ENCODE results near the gene CBFA2T3.
"Not testable (repeated sequence)": the region's sequence is repeated elsewhere in the genome, so short reads cannot be mapped to it uniquely, and the experiment has no call there.

Gene CBFA2T3

DNA sequence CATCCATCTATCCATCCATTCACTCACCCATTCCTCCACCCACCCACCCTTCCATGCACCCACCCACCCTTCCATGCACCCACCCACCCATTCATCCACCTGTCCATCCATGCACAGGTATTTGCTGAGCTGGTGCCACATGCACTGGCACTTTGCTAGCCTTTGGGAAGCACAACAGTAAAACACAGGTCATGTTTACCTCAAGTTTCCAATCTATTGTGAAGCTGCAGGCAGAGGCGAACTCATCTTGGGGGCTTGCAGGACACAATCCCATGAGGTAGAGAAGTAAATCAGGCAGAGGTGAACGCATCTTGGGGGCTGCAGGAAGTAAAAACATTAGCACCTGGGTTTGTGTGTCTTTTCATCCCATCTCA lies 35.6 kb upstream of the CBFA2T3 start:
- no peak for DNase-seq

DNA sequence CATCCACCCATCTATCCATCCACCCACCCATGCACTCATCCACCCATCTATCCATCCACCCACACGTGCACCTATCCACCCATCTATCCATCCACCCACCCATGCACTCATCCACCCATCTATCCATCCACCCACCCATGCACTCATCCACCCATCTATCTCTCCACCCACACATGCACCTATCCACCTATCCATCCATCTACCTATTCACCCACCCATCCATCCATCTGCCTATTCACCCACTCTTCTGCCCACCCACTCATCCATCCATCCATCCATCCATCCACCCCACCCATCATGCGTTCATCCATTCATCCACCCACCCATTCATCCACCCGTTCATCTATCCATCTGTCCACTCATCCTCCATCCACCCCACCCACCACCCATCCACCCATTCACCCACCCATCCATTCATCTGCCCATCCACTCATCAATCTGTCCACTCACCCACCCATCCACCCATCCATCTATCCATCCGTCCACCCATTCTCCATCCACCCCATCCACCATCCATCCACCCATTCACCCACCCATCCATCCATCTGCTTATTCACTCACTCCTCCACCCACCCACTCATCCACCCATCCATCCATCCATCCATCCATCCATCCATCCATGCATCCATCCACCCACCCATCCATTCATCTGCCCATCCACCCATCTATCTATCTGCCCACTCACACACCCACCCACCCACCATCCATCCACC lies 35.1 kb upstream of the CBFA2T3 start:
- no peak for DNase-seq

DNA sequence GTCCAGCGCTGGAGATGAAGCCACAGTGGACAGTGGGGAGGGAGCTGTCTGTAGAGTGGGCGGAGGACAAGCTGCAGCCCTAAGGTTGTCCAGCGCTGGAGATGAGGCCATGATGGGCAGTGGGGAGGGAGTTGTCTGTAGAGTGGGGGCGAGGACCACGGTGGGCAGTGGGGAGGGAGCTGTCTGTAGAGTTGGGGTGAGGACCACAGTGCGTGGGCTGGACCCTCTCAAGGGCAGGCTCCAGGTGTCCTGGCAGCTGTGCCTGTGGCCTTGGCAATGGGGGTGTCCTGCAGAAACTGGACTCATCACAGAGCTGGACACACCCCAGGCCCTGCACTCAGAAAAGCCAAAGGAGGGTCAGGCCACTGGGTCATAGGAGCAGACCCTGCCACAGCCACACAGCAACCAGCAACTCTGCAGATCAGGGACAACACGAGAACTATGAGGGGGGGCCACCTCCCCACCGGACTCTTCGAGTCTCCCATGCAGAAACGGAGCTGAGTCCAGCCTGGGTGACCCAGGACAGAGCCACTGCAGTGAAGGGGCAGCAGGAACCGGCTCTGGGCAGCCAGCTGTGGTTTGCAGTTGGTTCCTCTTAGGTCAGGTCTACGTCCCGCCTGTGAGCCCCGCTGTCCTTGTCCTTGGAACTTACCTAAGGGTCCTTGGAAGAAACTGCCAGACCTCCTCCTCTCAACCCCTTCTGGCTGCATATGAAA lies 33.4 kb upstream of the CBFA2T3 start:
- no peak for DNase-seq

GRCh38 chr16:89009343-89010209 lies 32.6 kb upstream of the CBFA2T3 start:
- no peak for DNase-seq

GRCh38 chr16:89008796-89009195 lies 31.8 kb upstream of the CBFA2T3 start:
- not testable (repeated sequence) for DNase-seq

- DNase-seq: no peak
Observed at GRCh38 chr16:89007371-89008249, 30.6 kb upstream of the CBFA2T3 start.

- no peak for DNase-seq
Observed at GRCh38 chr16:89006036-89006752, 29.2 kb upstream of the CBFA2T3 start.

GRCh38 chr16:89005201-89006035 lies 28.4 kb upstream of the CBFA2T3 start:
- DNase-seq: no peak

GRCh38 chr16:89004209-89004831 lies 27.3 kb upstream of the CBFA2T3 start:
- no peak for DNase-seq

DNA sequence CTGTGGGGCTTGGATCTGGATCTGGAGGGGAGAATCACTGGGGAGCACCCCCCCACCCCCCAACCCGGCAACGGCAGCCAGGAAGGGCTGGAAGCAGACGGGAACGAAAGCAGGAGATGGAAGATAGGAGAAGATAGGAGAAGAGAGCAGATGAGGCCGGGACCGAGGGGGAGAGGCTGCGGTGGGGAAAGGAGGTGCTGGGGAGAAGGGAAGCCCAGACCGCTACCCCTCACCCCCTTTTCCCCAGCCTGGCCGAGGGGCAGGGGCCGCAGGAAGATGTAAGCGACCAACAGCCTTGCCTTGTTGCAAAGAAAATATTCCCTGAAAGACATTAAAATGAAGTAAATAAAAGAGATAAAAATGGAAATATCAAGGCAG lies 26.8 kb upstream of the CBFA2T3 start:
- no peak for DNase-seq

DNA sequence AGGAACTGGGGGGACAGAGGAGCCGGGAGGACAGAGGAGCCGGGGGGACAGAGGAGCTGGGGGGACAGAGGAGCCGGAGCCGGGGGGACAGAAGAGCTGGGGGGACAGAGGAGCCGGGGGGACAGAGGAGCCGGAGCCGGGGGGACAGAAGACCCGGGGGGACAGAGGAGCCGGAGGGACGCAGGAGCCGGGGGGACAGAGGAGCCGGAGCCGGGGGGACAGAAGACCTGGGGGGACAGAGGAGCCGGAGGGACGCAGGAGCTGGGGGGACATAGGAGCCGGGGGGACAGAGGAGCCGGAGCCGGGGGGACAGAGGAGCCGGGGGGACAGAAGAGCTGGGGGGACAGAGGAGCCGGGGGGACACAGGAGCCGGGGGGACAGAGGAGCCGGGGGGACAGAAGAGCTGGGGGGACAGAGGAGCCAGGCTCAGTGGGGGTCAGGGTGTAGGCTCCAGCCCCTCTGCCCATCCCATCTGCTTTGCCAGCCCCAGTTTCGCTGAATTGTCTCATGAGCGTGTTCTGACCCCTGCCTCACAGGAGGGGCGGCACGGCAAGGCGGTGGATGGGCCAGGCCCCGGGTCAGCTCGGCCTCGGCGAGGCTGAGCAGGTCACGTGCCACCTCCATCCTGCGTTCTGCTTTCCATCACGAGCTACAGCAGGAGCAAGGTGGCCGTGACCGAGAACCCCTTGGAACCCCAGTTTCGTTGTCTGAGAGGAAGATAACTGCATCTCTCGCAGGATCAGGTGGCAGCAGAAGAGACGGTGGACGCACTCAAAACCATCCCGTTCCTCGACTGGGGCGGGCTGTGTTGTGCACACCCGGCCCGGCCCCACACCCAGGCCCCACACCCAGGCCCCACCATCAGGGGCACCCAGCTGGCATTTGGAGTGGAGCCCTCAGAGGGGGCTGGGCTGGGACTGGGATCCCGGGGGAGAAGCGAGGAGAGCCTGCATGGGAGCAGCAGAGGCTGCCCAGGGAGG lies 26.1 kb upstream of the CBFA2T3 start:
- DNase-seq: no peak

- DNase-seq: not testable (repeated sequence)
Observed at GRCh38 chr16:89002081-89002480, 25.1 kb upstream of the CBFA2T3 start.

- no peak for DNase-seq
Observed at GRCh38 chr16:89001117-89002027, 24.4 kb upstream of the CBFA2T3 start.

DNA sequence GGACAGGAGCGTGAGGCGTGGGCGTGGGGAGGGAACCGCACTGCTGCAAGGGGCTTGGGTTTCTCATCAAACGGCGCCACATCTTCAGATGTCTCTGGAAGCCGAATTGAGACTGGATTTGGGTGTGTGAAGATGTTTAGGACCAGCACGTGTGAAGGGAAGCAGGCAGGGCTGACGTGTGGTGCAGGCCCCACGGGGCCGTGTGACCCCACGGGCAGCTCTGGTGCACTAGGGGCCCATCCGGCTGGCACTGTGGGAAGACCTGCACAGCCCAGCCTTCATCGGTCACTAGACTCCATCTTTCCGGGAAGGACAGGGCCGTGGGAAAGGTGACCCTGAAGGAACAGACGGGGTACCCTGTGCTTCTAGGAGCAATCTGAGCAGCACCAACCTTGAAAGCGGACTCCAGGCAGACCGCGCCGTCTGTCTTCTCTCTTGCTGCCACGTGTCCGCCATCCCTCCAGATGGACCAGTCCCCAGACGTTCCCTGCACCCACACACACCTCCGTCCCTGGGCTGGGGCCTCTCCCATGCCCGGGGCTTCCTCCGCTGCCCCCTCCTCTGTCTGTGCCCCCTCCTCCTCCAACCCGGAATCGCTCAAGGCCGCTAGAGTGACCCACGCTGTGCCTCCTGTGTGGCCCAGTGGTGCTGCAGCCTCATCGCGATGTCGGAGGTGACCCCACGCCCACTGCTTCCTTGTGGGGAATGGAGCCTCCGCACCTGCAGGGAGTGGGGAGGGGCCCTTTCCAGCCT lies 23.4 kb upstream of the CBFA2T3 start:
- no peak for DNase-seq

- no peak for DNase-seq
Observed at GRCh38 chr16:88999457-89000206, 22.6 kb upstream of the CBFA2T3 start.

- no peak for DNase-seq
Observed at GRCh38 chr16:88995746-88996535, 18.9 kb upstream of the CBFA2T3 start.
